Measurements from ENCODE around the gene STXBP5.

Gene STXBP5

GRCh38 chr6:147384737-147385710 lies 180.8 kb downstream of the STXBP5 start:
- no peak for DNase-seq

- DNase-seq: no peak
Measured at GRCh38 chr6:147389463-147389862, 185.2 kb downstream of the STXBP5 start.

GRCh38 chr6:147390909-147391536 lies 186.8 kb downstream of the STXBP5 start:
- DNase-seq: peak in 1 of 2 donors; percentile 20

- DNase-seq: no peak
Measured at GRCh38 chr6:147392917-147393625, 188.9 kb downstream of the STXBP5 start.

GRCh38 chr6:147395158-147395557 lies 190.9 kb downstream of the STXBP5 start:
- DNase-seq: no peak

GRCh38 chr6:147397306-147397705 lies 193.1 kb downstream of the STXBP5 start:
- DNase-seq: no peak

- DNase-seq: no peak
Measured at GRCh38 chr6:147400968-147401367, 196.8 kb downstream of the STXBP5 start.

GRCh38 chr6:147401779-147402178 lies 197.6 kb downstream of the STXBP5 start:
- DNase-seq: no peak

- no peak for DNase-seq
Measured at GRCh38 chr6:147406783-147407182, 202.6 kb downstream of the STXBP5 start.

GRCh38 chr6:147407571-147407970 lies 203.4 kb downstream of the STXBP5 start:
- DNase-seq: no peak

- DNase-seq: no peak
Measured at GRCh38 chr6:147416622-147417021, 212.4 kb downstream of the STXBP5 start.

- no peak for DNase-seq
Measured at GRCh38 chr6:147417954-147418353, 213.7 kb downstream of the STXBP5 start.

GRCh38 chr6:147418523-147418922 lies 214.3 kb downstream of the STXBP5 start:
- DNase-seq: no peak

- no peak for DNase-seq
Measured at GRCh38 chr6:147421903-147422302, 217.7 kb downstream of the STXBP5 start.

GRCh38 chr6:147423111-147423510 lies 218.9 kb downstream of the STXBP5 start:
- DNase-seq: no peak

- DNase-seq: no peak
Measured at GRCh38 chr6:147429794-147430193, 225.6 kb downstream of the STXBP5 start.

GRCh38 chr6:147430811-147431210 lies 226.6 kb downstream of the STXBP5 start:
- DNase-seq: no peak

GRCh38 chr6:147434076-147434475 lies 229.9 kb downstream of the STXBP5 start:
- DNase-seq: no peak

- no peak for DNase-seq
Measured at GRCh38 chr6:147434516-147434915, 230.3 kb downstream of the STXBP5 start.

- no peak for DNase-seq
Measured at GRCh38 chr6:147437615-147438014, 233.4 kb downstream of the STXBP5 start.

- DNase-seq: no peak
Measured at GRCh38 chr6:147438758-147439528, 234.7 kb downstream of the STXBP5 start.

Data from inflammatory macrophage treated with lipopolysaccharide for 1 hour (primary cell).